Measurements from ENCODE around the gene ROM1.

DNA sequence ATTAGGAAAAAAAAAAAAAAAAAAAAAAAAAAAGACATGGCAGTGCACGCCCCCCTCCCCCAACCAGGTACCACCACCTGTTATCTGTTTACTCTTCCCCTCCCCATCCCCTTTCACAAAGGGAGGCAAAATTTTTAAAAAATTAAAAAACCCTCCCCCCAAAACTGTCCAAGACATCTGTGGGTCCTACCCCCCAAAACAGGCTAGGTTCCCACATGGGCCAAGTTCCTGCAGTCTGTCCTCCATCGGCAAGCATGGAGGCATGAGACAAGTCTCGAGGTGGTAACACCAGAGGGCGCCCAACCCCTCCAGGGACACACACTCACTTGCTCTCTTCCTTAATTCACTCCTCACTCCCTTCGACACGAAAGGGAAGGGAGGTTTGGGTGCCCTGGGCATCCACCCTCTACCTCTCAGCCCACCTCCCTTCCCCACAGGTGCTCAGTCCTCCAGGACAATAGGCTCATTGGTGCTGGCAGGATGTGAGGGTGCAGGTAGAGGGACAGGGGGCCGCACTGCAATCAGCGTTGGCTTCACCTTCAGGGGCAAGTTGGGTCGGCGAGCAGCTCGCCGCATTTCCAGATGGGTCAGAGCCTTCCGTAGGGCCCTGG, 19.5 kb upstream of the ROM1 start:
- TF ChIP-seq, protein P1, sequence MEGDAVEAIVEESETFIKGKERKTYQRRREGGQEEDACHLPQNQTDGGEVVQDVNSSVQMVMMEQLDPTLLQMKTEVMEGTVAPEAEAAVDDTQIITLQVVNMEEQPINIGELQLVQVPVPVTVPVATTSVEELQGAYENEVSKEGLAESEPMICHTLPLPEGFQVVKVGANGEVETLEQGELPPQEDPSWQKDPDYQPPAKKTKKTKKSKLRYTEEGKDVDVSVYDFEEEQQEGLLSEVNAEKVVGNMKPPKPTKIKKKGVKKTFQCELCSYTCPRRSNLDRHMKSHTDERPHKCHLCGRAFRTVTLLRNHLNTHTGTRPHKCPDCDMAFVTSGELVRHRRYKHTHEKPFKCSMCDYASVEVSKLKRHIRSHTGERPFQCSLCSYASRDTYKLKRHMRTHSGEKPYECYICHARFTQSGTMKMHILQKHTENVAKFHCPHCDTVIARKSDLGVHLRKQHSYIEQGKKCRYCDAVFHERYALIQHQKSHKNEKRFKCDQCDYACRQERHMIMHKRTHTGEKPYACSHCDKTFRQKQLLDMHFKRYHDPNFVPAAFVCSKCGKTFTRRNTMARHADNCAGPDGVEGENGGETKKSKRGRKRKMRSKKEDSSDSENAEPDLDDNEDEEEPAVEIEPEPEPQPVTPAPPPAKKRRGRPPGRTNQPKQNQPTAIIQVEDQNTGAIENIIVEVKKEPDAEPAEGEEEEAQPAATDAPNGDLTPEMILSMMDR (IDR thresholded peaks at IDR 0.05) = peak in 5 of 7 experiments; percentile 29 to 64 (median 58)
- TF ChIP-seq POLR2AphosphoS5 (IDR thresholded peaks at IDR 0.05) (peak; percentile 42 to 81 (median 44)), POLR2A (IDR thresholded peaks at IDR 0.05) (no peak)

All from stomach (tissue), 4 donors.